Astrocyte of the cerebellum (primary cell): ENCODE measurements around the gene XPO5.

Source experiments
- DNase-seq: peaks from one replicate; pipeline ENCODE4 v3.0.0-alpha.2; 2011; ENCODE audit warnings: low read depth
- H3K4me3 ChIP-seq: 2 replicates; pipeline ENCODE4 v1.5.1; 2011; ENCODE audit warnings: mild to moderate bottlenecking, low read depth, low read length, moderate library complexity
- in situ Hi-C: cut with HindIII; loops from 2 replicates; pipeline ENCODE4 v1.10.0; 2017; ENCODE audit warnings: low sequenced_read_pairs
- TF ChIP-seq, protein P1 (sequence below): IDR thresholded peaks from 2 replicates; pipeline ENCODE4 v1.5.1; 2012; ENCODE audit warnings: low read length, low read depth, moderate library complexity, mild to moderate bottlenecking; ENCODE audit errors: missing control alignments

Gene XPO5

DNA sequence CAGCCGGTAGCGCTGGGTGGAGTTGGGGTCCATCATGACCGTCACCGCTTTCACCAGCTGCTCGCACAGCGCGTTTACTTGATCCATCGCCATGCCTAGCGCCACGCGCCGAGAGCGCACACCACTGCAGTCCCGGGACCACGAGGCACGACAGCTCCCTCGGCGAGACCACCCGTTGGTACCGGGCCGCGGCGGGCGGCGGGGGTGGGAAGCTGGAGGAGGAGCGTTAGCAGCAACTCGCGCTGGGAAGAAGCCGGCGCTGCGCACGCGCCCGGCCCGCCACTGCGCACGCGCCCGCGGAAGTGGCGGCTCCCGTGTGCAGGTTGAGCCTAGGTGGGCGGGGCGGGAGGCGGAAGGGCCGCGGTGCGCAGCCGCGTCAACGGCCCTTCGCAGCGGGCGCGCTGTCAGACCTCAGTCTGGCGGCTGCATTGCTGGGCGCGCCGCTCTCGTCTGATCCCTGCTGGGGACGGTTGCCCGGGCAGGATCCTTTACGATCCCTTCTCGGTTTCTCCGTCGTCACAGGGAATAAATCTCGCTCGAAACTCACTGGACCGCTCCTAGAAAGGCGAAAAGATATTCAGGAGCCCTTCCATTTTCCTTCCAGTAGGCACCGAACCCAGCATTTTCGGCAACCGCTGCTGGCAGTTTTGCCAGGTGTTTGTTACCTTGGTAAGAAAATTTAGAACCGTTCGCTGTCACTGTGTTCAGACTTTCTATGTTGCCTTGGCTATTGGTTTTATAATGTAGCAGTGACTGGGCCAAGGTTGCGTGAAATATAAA lies at the start of gene XPO5, which contains the start of gene POLH:
TSS of gene XPO5 (minus strand) at position 267 of the 780 bp plus-strand sequence. CDS start at position 93, 174 bp downstream.
TSS of gene POLH (plus strand) at position 414 of the 780 bp plus-strand sequence. CDS start 6,135 bp downstream, outside the sequence.
- TF ChIP-seq, protein P1, sequence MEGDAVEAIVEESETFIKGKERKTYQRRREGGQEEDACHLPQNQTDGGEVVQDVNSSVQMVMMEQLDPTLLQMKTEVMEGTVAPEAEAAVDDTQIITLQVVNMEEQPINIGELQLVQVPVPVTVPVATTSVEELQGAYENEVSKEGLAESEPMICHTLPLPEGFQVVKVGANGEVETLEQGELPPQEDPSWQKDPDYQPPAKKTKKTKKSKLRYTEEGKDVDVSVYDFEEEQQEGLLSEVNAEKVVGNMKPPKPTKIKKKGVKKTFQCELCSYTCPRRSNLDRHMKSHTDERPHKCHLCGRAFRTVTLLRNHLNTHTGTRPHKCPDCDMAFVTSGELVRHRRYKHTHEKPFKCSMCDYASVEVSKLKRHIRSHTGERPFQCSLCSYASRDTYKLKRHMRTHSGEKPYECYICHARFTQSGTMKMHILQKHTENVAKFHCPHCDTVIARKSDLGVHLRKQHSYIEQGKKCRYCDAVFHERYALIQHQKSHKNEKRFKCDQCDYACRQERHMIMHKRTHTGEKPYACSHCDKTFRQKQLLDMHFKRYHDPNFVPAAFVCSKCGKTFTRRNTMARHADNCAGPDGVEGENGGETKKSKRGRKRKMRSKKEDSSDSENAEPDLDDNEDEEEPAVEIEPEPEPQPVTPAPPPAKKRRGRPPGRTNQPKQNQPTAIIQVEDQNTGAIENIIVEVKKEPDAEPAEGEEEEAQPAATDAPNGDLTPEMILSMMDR = peak; percentile 18
- in situ Hi-C loops = no loop called here
- peak; percentile 71 for DNase-seq
- peak within 1 kb of the TSS; percentile 98 for H3K4me3 ChIP-seq

DNA sequence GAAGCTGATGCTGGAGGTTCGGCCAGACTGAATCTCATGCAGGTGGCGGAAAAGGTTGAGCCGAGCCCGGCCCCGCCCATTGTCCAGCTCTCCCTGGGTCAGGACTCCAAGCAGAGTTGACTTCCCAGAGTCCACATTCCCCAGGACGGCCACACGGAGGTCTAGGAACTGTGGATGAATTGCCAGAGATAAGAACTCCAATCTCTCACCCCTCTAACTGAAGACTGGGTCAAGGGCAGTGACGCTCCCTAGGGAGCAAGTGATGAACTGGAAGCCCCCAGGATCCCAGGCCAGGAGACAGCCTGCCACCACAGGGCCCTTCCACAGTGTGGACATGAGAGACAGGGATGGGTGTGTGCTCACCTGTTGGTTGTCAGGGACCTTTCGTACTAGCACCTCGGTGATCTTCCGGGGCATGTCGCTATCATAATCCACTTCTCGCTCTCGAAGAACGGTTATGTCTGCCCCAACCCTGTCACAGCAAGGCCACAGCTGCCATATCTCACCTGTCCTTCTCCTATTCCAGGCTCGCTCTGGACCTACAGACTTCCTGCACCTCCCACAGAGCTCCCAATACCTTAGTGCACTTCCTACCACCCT lies 49.7 kb upstream of the XPO5 start:
- TF ChIP-seq, protein P1 = no peak
- no peak overlapping the region for H3K4me3 ChIP-seq
- no peak for DNase-seq
- in situ Hi-C loops = no loop called here

DNA sequence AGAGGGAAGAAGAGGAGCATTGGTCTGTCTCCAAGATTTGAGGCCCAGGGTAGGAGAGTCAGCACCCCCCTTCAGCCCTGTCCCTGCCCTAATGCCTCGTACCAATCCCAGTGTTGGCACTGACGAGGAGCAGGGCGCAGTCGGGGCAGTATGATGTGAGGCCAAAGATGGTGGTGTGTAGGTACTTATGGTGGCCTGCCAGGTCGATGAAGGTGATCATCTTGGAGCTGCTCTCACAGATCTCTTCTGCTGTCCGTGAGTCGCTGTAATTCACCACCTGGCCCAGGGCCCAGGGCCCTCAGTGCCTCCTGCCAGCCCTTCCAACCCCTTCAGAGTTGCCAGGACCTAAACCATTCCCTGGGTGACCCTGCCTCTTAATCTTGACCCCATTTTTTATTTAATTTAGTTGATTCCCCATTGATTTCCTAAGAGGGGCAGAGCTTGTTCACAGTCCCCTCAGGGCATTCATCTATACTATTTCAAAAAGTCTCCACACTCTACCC lies 49.0 kb upstream of the XPO5 start:
- in situ Hi-C loops = no loop called here
- TF ChIP-seq, protein P1 = no peak
- DNase-seq = no peak
- no peak overlapping the region for H3K4me3 ChIP-seq

DNA sequence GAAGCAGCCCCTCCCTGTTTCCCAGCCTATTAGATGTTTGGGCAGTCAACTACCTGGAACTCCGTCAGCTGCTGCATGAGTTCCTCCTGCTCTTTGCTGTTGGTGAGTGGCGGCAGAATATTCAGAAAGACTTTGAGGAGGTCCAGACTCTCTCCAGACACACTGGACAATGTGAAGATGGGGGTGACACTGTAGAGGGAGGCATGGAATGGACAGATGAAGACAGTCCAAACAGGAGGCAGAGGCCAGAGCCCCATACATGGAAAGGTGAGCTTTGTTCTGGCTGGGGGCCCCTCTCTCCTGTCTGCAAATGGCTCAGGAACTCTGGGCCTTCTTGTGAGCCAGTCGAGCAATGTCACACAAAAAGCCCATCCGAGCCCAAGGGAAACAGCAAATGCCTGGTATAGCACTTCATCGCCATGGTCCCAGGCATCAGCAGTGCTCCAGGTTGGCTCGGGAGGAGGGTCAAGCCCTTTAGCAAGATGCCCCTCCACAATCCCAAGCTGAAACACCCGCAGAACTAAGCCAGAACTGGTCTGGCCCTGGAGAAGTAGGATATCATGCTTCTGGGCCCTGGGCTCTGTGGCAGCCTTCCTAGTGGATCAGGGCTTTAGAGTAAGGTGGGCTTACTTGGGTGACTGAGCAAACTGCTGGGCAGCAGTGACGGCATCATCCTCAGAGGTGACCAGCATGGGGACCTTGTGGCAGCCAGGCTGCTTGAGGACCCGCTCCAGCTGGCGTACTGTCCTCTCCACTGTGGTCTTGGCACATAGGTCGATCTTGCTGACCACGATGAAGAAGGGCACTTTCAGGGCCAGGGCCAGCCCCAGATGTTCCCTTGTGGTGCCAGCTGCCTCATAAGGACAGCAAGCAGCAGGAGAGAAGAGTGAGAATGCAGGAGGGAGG lies 48.3 kb upstream of the XPO5 start:
- no peak overlapping the region for H3K4me3 ChIP-seq
- in situ Hi-C loops = no loop called here
- DNase-seq = no peak
- TF ChIP-seq, protein P1 = no peak

DNA sequence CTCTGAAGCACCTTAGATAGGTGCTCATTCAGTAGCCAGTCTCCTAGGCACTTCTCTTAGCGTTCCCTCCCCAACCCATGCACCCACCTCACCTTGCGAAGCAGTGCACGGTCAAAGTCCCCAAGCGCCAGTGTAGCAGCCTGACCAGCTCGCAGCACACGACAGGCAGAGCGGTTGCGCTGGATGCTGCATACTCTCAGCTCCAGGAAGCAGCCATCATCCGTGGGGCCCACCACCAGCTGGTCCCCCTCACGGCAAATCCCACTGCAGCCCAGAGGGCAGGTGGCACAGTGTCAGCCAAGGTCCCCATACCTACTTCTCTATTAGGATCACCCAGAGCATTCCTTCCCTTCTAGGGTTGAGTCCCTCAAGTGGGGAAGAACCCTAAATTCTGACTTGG lies 46.7 kb upstream of the XPO5 start:
- H3K4me3 ChIP-seq = no peak overlapping the region
- TF ChIP-seq, protein P1 = no peak
- DNase-seq = no peak
- in situ Hi-C loops = no loop called here

DNA sequence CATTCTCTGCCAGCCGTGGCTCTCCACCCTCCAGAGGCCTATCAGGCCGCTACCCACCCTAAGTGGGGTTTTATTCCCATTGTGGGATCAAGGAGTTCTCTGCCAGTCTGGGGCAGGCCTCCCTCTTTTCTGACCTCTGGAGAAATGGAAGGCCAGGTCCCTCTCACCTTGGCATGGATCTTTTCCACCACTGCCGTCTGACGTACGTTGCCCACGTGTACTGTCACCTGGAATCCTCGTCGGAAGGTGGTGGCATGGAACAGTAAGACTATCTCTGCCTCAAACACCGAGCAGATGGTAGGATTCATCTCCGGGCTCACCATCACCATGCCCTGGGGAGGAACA lies 46.0 kb upstream of the XPO5 start:
- no peak for DNase-seq
- no peak overlapping the region for H3K4me3 ChIP-seq
- in situ Hi-C loops = no loop called here
- TF ChIP-seq, protein P1 = no peak
